Lower leg skin (tissue), 4 donors: ENCODE results near the gene CRISPLD2. TPM values are rescaled to one million over a fixed set of nuclear protein-coding genes. Genes with fewer than 3 reads are reported as not detected.
"Not testable (repeated sequence)": the region's sequence is repeated elsewhere in the genome, so short reads cannot be mapped to it uniquely, and the experiment has no call there.

Source experiments
- DNase-seq, 2 donors: peaks; one replicate each; pipeline ENCODE4 v3.0.0-alpha.2; 2019; ENCODE audit warnings: low spot score in 2 of 2
- H3K4me3 ChIP-seq: fragments of 200-600 bp; sonication (generic); 2 replicates; pipeline ENCODE4 v1.5.1; 2017; ENCODE audit warnings: mild to moderate bottlenecking, low read depth; ENCODE audit not compliant: poor library complexity, severe bottlenecking
- CTCF ChIP-seq, 3 donors: fragments of 450-650 bp; IDR thresholded peaks; one replicate each; pipeline ENCODE4 v1.5.1; 2016; ENCODE audit warnings: antibody characterized with exemption in 3 of 3, mild to moderate bottlenecking in 3 of 3, moderate library complexity in 2 of 3
- POLR2A ChIP-seq, 2 donors: fragments of 450-650 bp; IDR thresholded peaks; one replicate each; pipeline ENCODE4 v1.6.1; 2016 to 2017; ENCODE audit warnings: antibody characterized with exemption in 2 of 2, mild to moderate bottlenecking in 1 of 2, moderate library complexity in 1 of 2
- WGBS, 2 donors: methylation state at CpG; one replicate each; pipeline ENCODE4 v1.1.5; 2018; 5-methylcytosine and 5-hydroxymethylcytosine counted together
- intact Hi-C: fragments of 100-400 bp; cut with DNase I; formaldehyde crosslinking; loops from one replicate; pipeline ENCODE4 v1.15.0; 2023; ENCODE audit warnings: low total_unique reads
- total RNA-seq, 4 donors: library from RNA; depleted of rRNA; stranded (reverse); fragments of >200 nt; gene quantifications; one replicate each; pipeline ENCODE4 v1.1.0, GENCODE V29; 2016

The CRISPLD2 gene
- total RNA-seq, 4 donors from 2014 or later = 48.0 to 105 (median 69.5) TPM

- no peak for TF ChIP-seq CTCF (IDR thresholded peaks at IDR 0.05)
- TF ChIP-seq POLR2A (IDR thresholded peaks at IDR 0.05) = no peak
- H3K4me3 ChIP-seq = no peak overlapping the region
- intact Hi-C loops = no loop called here
- 69 to 79% methylated on average over 16 of the region's 16 CpGs for WGBS, 2 donors
- DNase-seq = no peak
Measured at GRCh38 chr16:84853534-84853933, 33.7 kb downstream of the CRISPLD2 start.

GRCh38 chr16:84854759-84855158, 35.0 kb downstream of the CRISPLD2 start:
- intact Hi-C loops = no loop called here
- 83 to 90% methylated on average over 11 of the region's 11 CpGs for WGBS, 2 donors
- DNase-seq = no peak
- TF ChIP-seq POLR2A (IDR thresholded peaks at IDR 0.05) = no peak
- TF ChIP-seq CTCF (IDR thresholded peaks at IDR 0.05) = no peak
- no peak overlapping the region for H3K4me3 ChIP-seq

GRCh38 chr16:84855435-84856202, 35.8 kb downstream of the CRISPLD2 start:
- 76 to 83% methylated on average over 4 of the region's 4 CpGs for WGBS, 2 donors
- DNase-seq, intact Hi-C loops, H3K4me3 ChIP-seq: not testable (repeated sequence)

- H3K4me3 ChIP-seq, intact Hi-C loops, DNase-seq: not testable (repeated sequence)
- 82 to 96% methylated on average over 3 of the region's 3 CpGs for WGBS, 2 donors
Measured at GRCh38 chr16:84856203-84856581, 36.4 kb downstream of the CRISPLD2 start.

GRCh38 chr16:84856811-84857210, 37.0 kb downstream of the CRISPLD2 start:
- intact Hi-C loops, H3K4me3 ChIP-seq, DNase-seq: not testable (repeated sequence)
- WGBS, 2 donors = 87 to 98% methylated on average over 5 of the region's 5 CpGs

GRCh38 chr16:84859681-84860080, 39.9 kb downstream of the CRISPLD2 start:
- DNase-seq = no peak
- intact Hi-C loops = no loop called here
- WGBS, 2 donors = 97 to 100% methylated on average over 2 of the region's 2 CpGs
- TF ChIP-seq CTCF (IDR thresholded peaks at IDR 0.05) = no peak
- no peak for TF ChIP-seq POLR2A (IDR thresholded peaks at IDR 0.05)
- no peak overlapping the region for H3K4me3 ChIP-seq

GRCh38 chr16:84860383-84860782, 40.6 kb downstream of the CRISPLD2 start:
- DNase-seq = no peak
- intact Hi-C loops = no loop called here
- no peak overlapping the region for H3K4me3 ChIP-seq
- WGBS, 2 donors = 95 to 96% methylated on average over 9 of the region's 9 CpGs
- no peak for TF ChIP-seq CTCF (IDR thresholded peaks at IDR 0.05)
- TF ChIP-seq POLR2A (IDR thresholded peaks at IDR 0.05) = no peak
